Activated gamma-delta T cell (primary cell): Measurements from ENCODE around the gene ZNF787.

Experiments
- DNase-seq: peaks from one replicate; lab custom pipeline; 2025; lab: John Stamatoyannopoulos, UW

ZNF787 gene

GRCh38 chr19:56120371-56121179 is 520 bp downstream of the ZNF787 start:
- peak; percentile 82 for DNase-seq

DNA sequence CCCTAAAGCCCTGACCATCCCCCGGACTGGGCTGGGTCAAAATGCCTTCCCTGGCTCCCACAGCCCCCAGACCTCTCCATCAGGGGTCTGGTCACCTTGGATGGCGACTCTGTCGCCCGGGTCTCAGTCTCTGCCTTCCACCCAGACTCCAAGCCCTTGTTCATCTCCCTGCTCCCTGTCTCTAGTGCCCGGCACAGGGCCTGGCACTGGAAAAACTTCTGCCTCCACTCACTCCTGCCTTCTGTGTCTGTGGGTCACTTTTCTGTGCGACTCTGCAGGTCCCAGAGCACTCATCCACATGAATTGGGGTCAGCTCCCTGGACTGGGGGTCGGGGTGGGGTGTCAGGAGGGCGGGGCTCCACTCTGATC is 1.1 kb downstream of the ZNF787 start:
- no peak for DNase-seq

DNA sequence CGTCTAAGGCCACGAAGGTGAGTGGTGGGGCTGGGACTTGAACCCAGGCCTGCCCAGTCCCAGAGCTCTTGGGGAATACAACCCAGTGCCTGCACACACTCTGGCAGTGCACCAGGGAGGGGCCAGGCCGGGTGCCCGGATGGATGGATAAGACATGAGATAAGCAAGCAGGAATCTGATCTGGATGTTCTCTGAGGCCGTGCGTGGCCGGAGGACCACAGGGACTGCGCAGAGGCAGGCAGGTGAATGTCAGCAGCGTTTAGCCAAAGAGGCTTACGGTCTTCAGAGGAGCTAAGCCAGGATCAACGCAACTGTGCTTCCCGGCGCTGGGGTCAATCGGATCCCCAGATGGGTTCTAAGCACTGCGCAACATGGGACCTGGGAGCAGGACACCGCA is 1.5 kb downstream of the ZNF787 start:
- no peak for DNase-seq

GRCh38 chr19:56118666-56119581 is 2.2 kb downstream of the ZNF787 start:
- no peak for DNase-seq

DNA sequence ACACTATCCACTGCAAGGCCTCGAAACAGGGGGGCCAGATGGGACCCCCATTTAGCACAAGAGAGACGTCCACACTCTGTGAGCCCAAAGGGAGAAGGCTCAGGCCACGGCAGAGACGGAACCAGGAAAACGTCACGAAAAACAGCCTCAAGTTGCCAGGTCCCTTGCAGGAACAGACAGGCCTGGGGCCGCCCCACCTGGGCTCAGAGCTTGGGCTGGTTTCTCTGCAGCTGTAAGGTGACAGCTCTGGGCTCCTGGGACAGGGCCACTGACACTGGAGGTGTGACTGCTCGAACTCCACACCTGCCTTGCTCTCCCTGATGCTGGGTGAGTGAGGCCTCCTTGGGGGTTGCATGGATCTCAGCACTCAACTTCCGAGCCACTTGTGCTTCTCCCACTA is 3.2 kb downstream of the ZNF787 start:
- DNase-seq = no peak

DNA sequence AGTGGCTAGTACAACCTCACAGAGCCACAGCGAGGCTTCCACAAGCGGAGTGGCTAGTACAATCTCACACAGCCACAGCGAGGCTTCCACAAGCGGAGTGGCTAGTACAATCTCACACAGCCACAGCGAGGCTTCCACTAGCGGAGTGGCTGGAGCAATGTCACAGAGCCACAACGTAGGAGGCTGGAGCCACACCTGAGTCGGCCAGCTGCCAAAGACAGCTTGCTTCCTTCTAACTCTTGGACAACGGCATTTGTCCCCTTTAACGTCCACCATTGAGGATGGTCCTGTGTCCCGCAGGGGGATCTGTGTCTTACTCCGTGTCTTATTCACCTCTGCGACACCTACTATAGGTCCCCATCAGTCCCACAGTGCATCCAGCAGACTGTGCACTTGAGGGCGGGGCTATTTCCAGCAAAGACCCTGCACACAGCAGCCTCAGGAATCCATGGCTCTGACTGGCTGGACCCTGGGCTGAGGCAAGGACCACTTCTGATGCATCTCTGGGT is 3.7 kb downstream of the ZNF787 start:
- DNase-seq = no peak

GRCh38 chr19:56116606-56117005 is 4.5 kb downstream of the ZNF787 start:
- DNase-seq = no peak

DNA sequence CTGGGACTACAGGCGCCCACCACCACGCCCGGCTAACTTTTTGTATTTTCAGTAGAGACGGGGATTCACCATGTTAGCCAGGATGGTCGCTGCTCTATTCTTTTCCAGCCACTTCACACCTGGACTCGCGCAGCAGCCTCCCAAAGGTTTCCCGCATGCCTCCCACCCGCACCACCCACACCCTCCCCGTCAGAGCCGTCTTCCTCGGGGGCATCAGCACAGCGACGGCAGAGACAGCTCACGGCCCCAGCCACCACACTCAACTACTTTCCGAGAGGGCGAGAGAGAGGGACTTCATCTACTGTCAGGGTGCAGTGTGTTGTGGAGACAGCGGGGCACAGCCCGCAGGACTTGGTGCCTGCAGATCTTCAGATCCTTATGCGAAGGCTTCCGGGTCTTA is 5.6 kb downstream of the ZNF787 start:
- no peak for DNase-seq

GRCh38 chr19:56114778-56115110 is 6.4 kb downstream of the ZNF787 start:
- DNase-seq = no peak

GRCh38 chr19:56114051-56114777 is 6.9 kb downstream of the ZNF787 start:
- no peak for DNase-seq

DNA sequence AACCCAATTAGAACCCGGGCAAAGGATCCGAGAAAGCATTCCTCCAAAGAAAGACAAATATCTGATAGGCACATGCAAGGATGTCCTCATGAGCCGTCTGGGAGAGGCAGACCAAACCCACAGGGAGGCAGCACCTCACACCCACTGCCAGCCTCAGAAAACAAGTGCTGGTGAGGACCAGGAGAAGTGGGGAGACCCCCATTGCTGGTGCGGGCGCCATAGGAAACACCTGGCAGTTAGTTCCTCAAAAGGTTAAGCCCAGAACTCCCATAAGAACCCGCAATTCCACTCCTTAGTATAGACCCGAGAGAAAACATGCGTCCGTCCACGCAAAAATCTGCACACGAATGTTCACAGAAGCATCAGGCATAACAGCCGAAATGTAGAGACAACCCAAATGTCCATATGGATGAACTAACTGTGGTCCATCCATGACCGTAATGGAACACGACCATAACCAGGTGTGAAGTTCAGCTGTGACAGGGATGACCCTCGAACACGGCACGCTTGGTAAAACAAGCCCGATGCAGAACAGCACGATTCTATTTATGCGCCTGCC is 7.9 kb downstream of the ZNF787 start:
- no peak for DNase-seq

DNA sequence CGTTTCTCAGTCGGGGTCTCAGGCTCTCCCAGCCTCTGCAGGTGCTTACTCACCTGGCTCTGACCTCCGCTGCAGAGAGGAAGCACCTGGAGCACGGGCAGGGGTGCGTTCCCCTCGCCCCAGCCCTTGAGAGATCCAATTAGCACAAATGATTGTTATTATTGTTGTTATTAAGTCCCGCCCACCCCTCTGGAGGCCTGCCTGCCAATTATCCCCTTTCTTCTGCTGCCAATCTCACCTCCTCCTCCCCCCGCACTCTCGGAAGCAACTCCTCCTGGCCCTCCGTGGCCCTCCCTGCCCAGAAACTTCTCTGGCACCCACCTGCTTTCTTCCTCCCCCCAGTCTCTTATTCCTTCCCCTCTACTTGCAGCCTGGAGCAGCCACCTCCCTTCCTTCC is 8.8 kb downstream of the ZNF787 start:
- DNase-seq = no peak

GRCh38 chr19:56111601-56112312 is 9.3 kb downstream of the ZNF787 start:
- no peak for DNase-seq

- DNase-seq = no peak
Measured at GRCh38 chr19:56110515-56111448, 10.3 kb downstream of the ZNF787 start.

DNA sequence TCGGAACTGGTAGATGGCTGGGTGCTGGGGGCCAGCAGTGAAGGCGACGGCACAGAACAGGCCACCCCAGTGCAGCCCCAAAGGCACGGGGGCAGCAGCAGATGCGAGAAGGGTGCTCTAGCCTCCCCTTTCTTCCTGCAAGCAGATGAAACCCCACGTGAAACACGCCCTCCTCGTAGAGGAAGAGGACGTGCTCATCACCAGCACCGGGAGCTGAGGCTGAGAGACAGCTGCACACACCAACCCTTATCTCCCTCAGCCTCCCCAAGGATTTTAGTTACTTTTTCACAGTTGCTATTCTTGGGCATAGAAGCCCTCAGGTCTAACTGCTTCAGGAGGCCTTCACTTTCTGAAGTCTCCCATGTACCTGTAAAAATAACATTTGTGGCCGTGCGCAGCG is 11.9 kb downstream of the ZNF787 start:
- no peak for DNase-seq

DNA sequence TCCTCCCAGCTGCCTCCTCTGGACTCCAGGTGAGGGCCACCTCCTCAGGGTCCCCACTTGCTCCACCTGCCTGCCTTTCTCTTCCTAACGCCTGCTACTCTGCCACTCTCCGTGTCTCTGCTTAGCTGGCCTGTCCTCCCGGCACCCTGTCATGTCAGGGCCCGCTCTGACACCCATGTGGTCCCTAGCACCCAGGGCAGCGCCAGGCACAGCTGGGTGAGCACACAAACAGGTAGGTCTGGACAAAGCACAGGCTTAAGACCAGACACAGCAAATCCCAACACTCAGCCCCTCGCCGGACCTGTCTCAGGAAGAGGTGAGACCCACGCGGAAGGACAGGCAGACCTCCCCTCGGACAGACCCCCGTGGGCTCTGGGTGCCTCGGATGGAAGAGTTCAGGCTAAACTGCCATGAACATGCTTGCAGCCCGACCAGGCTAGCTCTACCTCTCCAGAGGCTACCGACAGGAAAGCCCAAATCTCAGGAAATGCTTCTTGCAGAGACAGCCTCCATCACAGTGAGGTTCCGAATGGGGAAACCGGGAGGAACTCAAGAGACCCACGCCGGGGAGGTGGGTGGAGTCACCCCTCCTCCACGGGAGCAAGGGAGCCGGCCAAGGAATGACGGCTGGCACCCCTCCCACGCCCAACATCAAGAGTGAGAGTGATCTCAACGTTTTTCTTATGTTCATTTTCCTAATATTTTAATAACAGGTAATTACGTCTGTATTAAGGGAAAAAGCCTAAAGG is 12.5 kb downstream of the ZNF787 start:
- no peak for DNase-seq

- no peak for DNase-seq
Measured at GRCh38 chr19:56107626-56108351, 13.3 kb downstream of the ZNF787 start.

GRCh38 chr19:56106993-56107392 is 14.1 kb downstream of the ZNF787 start:
- DNase-seq = no peak

DNA sequence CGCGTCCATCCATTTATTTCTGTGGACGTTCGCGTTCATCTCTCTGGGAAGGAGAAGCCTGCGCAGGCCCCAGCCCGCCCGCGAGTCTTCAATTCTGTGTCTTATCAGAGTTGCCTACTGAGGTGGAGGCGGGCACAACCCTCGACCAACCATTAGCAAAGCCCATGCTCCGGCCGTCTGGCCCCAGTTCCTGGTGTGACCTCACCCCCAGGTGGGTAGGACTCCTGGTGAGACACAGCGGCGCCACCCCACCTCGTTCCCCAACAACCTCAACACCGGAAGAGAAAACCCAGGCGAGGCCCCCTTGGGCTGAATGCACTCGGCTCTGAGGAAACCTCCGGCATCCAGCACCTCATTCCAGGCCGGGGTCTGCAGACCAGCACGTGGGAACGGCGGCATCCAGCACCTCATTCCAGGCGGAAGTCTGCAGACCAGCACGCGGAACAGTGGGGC is 14.7 kb downstream of the ZNF787 start:
- DNase-seq = no peak
